ENCODE data around the gene DOCK1.

DNA sequence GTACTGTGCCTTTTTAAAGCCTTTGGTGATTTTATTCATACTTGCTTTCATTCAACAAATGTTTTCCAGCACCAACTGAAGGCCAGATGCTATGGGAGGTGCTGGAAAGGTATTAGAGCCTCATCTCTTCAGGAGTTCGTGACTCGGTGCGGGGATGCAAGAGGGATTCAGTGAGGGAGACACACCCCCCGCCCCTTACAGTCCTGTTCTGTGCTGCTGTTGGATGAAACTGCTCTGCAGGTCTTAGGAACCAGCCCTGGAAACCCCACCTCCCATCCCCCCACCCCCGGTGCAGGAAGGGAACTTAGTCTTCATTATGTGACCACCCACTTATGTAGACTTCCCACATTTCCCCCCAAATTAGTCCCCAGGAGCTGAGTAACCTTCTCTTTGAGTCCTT is 180.7 kb downstream of the DOCK1 start:
- TF ChIP-seq, protein P1, sequence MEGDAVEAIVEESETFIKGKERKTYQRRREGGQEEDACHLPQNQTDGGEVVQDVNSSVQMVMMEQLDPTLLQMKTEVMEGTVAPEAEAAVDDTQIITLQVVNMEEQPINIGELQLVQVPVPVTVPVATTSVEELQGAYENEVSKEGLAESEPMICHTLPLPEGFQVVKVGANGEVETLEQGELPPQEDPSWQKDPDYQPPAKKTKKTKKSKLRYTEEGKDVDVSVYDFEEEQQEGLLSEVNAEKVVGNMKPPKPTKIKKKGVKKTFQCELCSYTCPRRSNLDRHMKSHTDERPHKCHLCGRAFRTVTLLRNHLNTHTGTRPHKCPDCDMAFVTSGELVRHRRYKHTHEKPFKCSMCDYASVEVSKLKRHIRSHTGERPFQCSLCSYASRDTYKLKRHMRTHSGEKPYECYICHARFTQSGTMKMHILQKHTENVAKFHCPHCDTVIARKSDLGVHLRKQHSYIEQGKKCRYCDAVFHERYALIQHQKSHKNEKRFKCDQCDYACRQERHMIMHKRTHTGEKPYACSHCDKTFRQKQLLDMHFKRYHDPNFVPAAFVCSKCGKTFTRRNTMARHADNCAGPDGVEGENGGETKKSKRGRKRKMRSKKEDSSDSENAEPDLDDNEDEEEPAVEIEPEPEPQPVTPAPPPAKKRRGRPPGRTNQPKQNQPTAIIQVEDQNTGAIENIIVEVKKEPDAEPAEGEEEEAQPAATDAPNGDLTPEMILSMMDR (IDR thresholded peaks at IDR 0.05; ENCODE audit: borderline replicate concordance, extremely low read depth, low read length, poor library complexity, severe bottlenecking) = no peak
- TF ChIP-seq EZH2 (IDR thresholded peaks at IDR 0.05; ENCODE audit: borderline replicate concordance, low read depth, low read length, severe bottlenecking) = no peak

All from DND-41 (cell line).